GM19452 (cell line): ENCODE measurements around the gene PTPRF.
"Not testable (repeated sequence)": the region's sequence is repeated elsewhere in the genome, so short reads cannot be mapped to it uniquely, and the experiment has no call there.

Experiments used
- ATAC-seq: cut with Tn5 transposase; IDR thresholded peaks from one replicate; pipeline ENCODE4 v1.9.1; 2021; ENCODE audit not compliant: unreplicated experiment

Gene PTPRF

GRCh38 chr1:43530483-43531106 lies at the start of gene PTPRF:
TSS of gene PTPRF (plus strand) at chr1:43530883. CDS start at chr1:43545076, 14,193 bp downstream.
- ATAC-seq = no peak

- no peak for ATAC-seq
These were observed 49.2 kb upstream of the PTPRF start for GRCh38 chr1:43481491-43481890.

GRCh38 chr1:43482215-43482614 lies 48.5 kb upstream of the PTPRF start:
- ATAC-seq = no peak

DNA sequence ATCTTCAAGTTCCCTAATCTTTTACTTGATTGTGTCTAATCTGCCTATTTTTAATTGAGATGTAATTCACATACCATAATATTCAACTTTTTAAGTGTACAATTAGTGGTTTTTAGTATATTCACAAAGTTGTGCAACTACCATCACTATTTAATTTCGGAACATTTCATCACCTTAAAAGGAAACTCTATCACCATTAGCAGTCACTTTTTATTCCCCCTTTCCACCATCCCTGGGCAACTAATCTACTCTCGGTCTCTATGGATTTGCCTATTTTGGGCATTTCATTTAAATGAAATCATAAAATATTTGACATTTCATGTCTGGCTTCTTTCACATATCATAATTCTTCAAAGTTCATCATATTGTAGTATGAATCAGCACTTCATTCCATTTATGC lies 46.3 kb upstream of the PTPRF start:
- ATAC-seq = no peak

DNA sequence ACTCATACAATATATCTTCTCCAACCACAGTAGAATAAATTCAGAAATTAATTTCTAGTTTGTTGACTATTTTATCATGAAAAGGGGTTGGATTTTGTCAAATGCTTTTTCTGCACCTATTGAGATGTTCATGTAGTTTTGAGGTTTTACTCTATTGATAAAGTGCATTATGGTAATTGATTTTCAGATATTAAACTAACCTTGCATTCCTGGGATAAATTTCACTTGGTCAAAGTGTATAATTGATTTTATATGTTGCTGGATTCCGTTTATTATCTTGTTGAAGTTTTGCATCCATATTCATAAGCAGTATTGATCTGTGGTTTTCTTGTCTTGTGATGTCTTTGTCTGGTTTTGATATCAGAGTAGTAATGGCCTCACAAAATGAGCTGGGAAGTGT lies 42.5 kb upstream of the PTPRF start:
- no peak for ATAC-seq

- ATAC-seq = no peak
These were observed 39.6 kb upstream of the PTPRF start for GRCh38 chr1:43491061-43491460.

GRCh38 chr1:43492826-43493225 lies 37.9 kb upstream of the PTPRF start:
- no peak for ATAC-seq

DNA sequence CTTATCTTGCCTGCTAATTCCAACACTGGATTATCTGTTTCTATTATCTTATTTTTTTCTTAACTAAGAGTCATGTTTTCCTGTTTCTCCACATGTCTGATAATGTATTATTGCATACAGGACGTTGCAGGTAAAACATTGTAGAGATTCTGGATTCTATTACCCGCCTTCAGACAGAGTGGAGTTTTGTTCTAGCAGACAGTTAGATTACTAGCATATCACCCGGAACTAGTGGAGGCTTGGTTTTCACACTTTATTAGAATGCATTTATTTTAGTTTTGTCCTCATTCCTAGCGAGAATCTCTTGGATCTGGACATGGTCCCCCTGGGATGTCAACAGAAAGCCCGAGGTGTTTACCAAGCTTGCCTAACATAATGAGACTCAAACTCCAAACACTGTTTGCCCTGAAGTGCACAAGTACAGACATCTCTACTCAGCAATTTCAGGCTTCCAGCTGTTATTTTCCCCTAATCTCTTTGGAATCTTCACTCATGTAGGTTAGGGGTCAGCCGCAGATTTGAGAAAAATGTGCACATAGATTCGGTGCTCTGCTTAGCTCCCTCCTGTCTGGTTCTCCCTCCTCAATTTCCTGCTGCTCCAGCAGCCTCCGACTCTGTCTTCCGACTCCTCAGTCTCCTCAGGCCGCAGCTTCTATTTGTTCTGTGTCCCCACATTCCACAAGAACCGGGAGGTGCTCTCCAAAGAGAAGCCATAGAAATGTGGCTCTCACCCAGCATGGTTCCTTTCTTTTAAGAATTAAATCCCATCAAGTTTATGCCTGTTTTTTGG lies 36.8 kb upstream of the PTPRF start:
- ATAC-seq = no peak

DNA sequence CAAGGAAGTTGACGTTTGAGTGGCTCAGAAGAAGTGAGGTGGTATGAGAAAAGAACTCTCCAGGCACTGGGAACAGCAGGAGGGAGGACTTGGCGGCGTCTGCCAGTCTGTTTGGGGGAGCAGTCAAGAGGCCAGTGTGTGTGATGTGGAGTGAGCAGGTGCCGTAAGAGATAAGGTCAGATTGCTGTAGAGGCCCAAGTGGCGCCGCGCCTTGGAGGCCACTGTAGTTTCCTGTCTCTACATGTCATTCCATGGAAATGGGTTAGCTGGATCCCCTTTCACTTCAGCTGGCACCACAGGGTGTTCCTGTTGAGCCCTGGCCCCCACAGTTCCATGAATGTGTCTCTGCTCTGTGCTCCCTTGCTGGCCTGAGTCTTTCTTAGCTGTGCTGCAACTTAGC lies 35.5 kb upstream of the PTPRF start:
- ATAC-seq = no peak

DNA sequence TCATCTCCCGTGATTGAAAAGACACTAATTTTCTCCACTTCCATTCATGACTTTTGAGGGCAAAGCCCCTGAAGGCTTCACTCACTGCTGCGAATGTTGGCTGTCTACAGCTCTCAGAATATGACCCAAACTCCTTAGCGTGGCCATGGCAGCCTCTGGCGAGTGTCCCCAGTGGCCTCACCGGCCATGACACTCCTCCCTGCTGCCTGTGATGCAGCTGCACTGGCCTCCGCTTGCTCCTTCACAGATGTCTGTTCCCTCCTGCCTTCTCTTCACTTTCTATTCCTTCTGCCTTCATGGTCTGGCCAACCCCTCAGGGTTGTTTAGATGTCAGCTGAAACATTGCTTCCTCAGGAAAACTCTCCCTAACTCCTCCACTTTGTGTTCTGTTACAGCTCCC lies 30.8 kb upstream of the PTPRF start:
- ATAC-seq = no peak

GRCh38 chr1:43501806-43502205 lies 28.9 kb upstream of the PTPRF start:
- ATAC-seq = not testable (repeated sequence)

- no peak for ATAC-seq
These were observed 27.1 kb upstream of the PTPRF start for GRCh38 chr1:43503534-43503933.

DNA sequence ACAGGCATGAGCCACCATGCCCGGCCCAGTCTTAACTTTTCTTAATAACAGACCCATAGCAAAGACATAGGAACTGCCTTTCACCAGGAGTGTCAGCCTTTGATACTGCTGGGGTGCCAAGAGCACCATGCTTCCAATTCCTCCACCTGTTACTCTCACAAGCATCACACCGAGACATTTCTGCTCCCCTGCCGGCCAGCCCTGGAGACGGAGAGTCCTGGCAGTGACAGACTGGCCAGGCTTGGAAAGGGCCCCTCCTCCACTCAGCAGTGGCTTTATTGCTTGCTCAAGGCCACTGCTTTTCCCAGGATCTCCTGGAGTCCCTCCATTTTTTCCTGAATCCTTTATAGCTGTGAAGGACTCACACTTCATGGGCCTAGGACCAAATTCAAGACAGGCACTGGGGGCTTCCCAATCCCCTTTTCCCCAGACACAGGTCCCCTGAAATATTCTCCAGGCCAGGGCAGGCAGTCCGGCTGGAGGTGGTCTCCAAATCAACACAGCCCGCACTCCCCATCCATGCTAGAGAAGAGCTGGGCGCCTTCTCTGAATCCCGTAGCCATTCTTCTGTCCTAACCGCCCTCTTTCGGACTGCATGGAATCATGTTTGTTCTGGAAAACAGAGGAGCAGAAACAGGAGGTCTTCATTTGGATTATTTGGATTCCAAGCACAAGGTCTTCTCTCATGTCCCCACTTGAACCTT lies 25.5 kb upstream of the PTPRF start:
- no peak for ATAC-seq

- ATAC-seq = no peak
These were observed 24.4 kb upstream of the PTPRF start for GRCh38 chr1:43506233-43506632.

DNA sequence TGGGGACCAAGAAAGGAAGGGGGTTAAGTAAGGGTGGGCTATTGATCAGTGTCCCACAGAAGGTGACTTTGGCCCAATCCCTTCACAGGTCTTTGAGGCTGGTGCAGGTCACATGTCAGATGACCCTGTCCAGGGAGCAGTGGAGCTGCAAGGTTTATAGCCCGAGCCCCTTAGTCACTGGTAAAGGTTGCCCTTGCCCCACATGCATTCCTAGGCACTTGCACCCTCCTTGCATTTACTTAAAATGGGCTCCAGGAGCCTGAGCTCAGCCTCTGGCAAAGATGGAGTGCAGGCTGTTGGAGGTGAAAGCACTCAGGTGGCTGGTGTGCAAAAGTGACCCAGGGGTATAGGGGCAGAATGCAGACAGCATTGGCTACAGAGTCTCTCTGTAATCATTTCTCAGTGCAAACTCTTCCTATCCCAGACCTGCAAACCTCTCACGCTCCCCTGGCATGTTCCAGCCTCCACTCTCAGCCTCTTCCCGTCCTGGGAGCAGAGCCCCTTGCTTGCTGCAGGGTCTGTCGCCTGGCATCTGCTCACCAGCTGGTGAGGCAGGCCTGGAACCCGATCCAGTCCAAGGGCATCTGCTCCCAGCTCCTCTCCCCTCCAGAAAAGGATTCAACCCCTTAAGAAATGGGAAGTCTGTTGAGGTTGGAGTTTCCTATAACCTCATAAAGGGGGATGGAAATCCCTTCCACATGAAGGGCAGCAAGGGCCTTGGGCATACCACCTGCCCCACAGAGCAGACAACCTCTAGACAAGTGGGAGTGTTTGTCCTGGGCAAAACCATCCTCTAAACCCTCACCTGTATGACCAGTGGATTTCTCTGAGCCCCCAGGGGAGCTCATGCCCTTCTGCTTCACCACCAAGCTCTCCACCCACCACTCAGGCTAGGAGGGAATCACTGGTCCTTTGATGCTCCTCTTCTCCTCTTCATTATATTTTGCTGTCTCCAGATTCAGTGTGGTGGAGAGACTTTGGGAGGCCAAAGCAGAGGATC lies 23.1 kb upstream of the PTPRF start:
- no peak for ATAC-seq

DNA sequence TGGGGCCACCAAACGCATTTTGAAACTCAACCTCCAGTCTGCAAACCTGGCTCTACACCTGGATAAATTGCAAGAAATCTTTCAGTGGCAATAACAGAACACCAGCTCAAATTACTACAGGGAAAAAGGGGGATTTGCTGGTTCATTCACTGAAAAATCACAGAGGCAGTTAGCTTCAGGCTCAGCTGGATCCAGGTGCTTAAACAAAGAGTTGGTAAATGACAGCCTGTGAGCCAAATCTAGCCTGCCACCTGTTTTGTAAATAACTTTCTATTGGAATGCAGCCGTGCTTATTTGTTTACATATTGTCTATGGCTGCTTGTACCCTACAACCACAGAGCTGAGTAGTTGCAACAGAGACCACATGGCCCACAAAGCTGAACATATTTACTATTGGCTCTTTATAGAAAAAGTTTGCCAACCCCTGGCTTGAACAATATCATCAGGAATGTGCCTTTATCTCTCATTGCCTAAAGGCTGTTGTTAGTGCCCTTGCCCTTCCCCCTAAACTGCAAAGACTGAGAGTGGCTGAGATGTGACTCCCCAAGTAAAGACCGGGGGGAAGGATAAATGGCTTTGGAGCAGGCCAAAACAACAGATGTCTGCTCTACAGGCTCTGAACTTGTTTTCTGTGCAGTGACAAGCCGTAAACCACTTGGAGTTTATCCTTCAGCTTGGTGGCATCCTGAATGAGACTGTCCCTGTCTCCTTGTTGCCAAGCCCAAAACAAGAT lies 21.5 kb upstream of the PTPRF start:
- no peak for ATAC-seq

DNA sequence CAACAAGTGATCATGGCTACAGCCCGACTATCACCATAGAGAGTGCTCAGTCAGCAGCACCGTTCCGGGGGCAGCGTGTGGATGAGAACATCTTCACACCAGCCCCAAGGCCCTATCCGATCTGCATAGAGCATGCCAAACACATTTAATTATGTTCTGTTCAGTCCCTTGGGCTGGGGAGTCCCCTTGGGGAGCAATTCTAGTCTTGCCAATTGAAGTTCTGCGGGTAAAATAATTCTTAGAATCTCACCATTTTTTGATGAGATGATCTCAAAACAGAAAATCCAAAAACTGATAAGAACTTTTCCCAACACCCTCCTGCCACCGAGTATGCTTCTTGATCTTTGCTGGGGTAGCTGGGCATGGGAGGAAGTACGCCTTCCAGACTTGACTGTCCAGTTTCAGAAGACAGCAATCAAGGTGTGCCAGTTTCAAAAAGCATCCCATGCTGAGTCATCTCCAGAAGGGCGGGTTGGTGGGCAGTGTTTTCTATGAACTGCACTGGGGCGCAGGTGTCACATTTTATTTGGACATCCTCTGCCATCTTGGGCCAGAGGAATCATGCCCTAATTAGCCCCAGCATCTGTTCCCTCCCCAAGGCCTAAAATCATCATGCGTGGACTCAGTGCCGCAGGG lies 20.8 kb upstream of the PTPRF start:
- no peak for ATAC-seq

DNA sequence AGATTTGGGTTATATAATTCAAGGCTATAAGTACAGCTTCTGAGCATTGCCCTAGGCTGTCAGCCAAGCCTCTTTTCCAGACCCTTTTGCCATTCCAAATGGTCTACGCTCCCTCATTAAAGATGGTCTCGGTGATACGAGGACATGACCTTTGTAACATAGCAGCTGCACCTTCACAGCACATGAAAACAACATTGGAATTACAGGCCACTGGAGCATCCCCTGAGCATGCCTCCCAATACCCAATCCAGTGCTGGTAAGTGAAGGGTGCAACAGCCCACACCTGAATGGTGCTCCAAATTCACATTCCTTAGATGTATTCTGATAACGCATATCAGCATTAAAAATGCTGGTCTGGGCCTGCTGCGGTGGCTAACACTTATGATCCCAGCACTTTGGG lies 20.1 kb upstream of the PTPRF start:
- no peak for ATAC-seq

- no peak for ATAC-seq
These were observed 19.3 kb upstream of the PTPRF start for GRCh38 chr1:43511394-43511793.

- no peak for ATAC-seq
These were observed 18.6 kb upstream of the PTPRF start for GRCh38 chr1:43512133-43512532.
